Measurements from ENCODE around the gene MAD1L1.
"Not testable (repeated sequence)": the region's sequence is repeated elsewhere in the genome, so short reads cannot be mapped to it uniquely, and the experiment has no call there.

MAD1L1 gene

GRCh38 chr7:1819259-1819841 lies 413.4 kb downstream of the MAD1L1 start:
- no peak overlapping the region for H3K27ac ChIP-seq (ENCODE audit: low read depth, low read length)
- H3K9ac ChIP-seq (ENCODE audit: low read length) = no peak overlapping the region
- no peaks in the 10 kb centered on the region for H3K36me3 ChIP-seq (ENCODE audit: control insufficient read depth, insufficient read depth, low read length)
- H3K4me3 ChIP-seq (ENCODE audit: low read length) = no peak overlapping the region
- no peaks in the 10 kb centered on the region for H3K4me1 ChIP-seq (ENCODE audit: control insufficient read depth, insufficient read depth, low read length)
- no peaks in the 10 kb centered on the region for H3K27me3 ChIP-seq (ENCODE audit: control insufficient read depth, insufficient read depth, low read length)

DNA sequence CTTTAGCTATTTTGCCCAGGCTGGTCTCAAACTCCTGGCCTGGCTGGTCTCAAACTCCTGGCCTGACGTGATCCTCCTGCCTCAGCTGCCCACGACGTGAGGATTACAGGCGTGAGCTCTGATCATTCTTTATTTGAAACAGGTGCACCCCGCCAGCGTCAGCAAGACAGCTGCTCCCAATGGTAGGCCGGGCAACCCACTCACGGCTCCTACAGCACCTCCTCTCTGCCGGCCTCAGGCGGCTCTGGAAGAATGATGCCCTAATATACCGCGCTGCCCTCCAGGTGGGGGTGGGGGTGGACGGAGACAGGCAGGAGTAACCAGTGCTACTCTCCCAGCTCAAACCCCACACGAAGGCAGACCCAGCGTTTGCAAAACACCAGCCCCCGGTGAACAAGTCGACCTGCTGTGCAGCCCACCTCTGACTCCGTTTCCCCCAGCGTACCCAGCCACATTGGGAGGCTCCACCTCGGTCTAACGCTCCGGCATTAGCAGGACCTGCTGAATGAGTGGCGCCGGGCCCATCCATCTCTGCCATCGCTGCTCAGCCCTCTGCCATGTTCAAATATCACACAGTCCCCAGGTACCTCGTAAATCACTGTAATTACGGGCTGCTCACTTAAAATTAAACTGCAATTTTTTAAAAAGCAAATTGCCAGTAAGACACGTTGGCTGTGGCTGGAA lies 414.0 kb downstream of the MAD1L1 start:
- H3K27me3 ChIP-seq (ENCODE audit: control insufficient read depth, insufficient read depth, low read length) = no peaks in the 10 kb centered on the region
- no peak overlapping the region for H3K27ac ChIP-seq (ENCODE audit: low read depth, low read length)
- H3K4me3 ChIP-seq (ENCODE audit: low read length) = no peak overlapping the region
- H3K36me3 ChIP-seq (ENCODE audit: control insufficient read depth, insufficient read depth, low read length) = no peaks in the 10 kb centered on the region
- no peak overlapping the region for H3K9ac ChIP-seq (ENCODE audit: low read length)
- H3K4me1 ChIP-seq (ENCODE audit: control insufficient read depth, insufficient read depth, low read length) = no peaks in the 10 kb centered on the region

GRCh38 chr7:1817061-1817712 lies 415.6 kb downstream of the MAD1L1 start:
- Histone ChIP-seq H3K27me3 (ENCODE audit: control insufficient read depth, insufficient read depth, low read length) (no peaks in the 10 kb centered on the region), H3K36me3 (ENCODE audit: control insufficient read depth, insufficient read depth, low read length) (no peaks in the 10 kb centered on the region), H3K9ac (ENCODE audit: low read length) (no peak overlapping the region), H3K4me3 (ENCODE audit: low read length) (no peak overlapping the region), H3K27ac (ENCODE audit: low read depth, low read length) (no peak overlapping the region), H3K4me1 (ENCODE audit: control insufficient read depth, insufficient read depth, low read length) (no peaks in the 10 kb centered on the region)

- not testable (repeated sequence) for H3K36me3 ChIP-seq (ENCODE audit: control insufficient read depth, insufficient read depth, low read length); H3K4me1 ChIP-seq (ENCODE audit: control insufficient read depth, insufficient read depth, low read length); H3K27ac ChIP-seq (ENCODE audit: low read depth, low read length)
Observed at GRCh38 chr7:1816451-1816850, 416.3 kb downstream of the MAD1L1 start.

DNA sequence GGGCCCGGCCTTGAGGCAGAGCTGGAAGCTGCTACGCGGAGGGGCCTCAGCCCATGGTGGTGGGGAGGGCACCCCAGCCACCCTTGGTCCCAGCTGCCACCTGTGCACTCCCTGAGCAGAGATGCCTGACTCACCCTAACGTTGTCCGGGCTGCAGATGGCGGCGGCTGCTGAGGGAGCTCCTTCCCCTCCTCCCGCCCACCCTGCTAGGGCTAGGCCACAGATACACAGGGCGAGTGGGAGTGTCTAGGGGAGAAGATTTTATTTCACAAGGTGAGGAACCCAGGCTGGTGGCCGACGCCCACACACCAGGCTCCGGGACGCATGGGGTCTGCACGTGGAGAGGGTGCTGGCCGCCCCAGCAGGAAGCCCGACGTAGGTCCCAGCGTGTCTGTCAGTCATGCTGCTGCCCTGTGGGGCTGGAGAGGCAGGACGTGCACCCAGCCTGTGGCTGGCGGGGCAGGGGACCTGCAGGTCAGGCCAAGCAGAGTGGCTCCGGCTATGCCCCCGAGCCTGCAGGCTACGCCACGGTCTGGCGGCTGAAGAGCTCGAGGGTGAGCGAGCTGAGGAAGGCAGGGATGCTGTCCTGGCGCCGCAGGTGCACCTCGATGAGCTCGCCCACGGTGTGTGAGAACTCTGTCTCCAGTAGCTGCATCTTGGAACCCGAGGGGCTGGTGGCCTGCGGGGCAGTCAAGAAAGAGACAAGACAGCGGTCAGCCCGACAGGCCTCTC lies 417.0 kb downstream of the MAD1L1 start:
- not testable (repeated sequence) for H3K36me3 ChIP-seq (ENCODE audit: control insufficient read depth, insufficient read depth, low read length); H3K27me3 ChIP-seq (ENCODE audit: control insufficient read depth, insufficient read depth, low read length); H3K4me3 ChIP-seq (ENCODE audit: low read length); H3K9ac ChIP-seq (ENCODE audit: low read length); H3K4me1 ChIP-seq (ENCODE audit: control insufficient read depth, insufficient read depth, low read length); H3K27ac ChIP-seq (ENCODE audit: low read depth, low read length)

More at GRCh38 chr7:1816451-1816850, 416.3 kb downstream of the MAD1L1 start:
- H3K27me3 ChIP-seq (ENCODE audit: control insufficient read depth, insufficient read depth, low read length); H3K4me3 ChIP-seq (ENCODE audit: low read length); H3K9ac ChIP-seq (ENCODE audit: low read length): not testable (repeated sequence)

DNA sequence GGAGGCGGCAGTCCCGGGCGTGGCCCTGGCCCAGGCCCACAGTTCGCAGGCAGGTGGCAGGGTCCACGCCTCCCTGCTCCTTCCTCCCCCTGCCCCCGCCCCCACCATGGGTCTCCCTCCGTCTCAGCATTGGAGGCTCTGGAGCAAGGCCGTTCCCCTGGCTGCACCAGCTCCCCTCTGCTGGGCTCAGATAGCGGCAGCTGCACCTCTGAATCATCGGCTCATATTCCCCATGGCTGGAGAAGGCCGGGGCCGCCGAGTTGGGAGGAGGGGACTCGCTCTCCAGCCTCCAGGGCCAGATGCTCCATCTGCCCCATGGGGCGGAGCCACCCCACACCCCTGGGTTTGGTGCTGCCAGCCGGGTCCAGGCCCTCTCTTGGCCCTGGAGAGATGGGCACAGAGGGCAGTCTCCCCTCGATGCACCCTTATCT lies 417.7 kb downstream of the MAD1L1 start:
- H3K4me3 ChIP-seq (ENCODE audit: low read length) = no peak overlapping the region
- H3K4me1 ChIP-seq (ENCODE audit: control insufficient read depth, insufficient read depth, low read length) = peaks cover 5% of the 10 kb centered on the region
- H3K27ac ChIP-seq (ENCODE audit: low read depth, low read length) = no peak overlapping the region
- H3K36me3 ChIP-seq (ENCODE audit: control insufficient read depth, insufficient read depth, low read length) = no peaks in the 10 kb centered on the region
- H3K27me3 ChIP-seq (ENCODE audit: control insufficient read depth, insufficient read depth, low read length) = no peaks in the 10 kb centered on the region
- H3K9ac ChIP-seq (ENCODE audit: low read length) = no peak overlapping the region

DNA sequence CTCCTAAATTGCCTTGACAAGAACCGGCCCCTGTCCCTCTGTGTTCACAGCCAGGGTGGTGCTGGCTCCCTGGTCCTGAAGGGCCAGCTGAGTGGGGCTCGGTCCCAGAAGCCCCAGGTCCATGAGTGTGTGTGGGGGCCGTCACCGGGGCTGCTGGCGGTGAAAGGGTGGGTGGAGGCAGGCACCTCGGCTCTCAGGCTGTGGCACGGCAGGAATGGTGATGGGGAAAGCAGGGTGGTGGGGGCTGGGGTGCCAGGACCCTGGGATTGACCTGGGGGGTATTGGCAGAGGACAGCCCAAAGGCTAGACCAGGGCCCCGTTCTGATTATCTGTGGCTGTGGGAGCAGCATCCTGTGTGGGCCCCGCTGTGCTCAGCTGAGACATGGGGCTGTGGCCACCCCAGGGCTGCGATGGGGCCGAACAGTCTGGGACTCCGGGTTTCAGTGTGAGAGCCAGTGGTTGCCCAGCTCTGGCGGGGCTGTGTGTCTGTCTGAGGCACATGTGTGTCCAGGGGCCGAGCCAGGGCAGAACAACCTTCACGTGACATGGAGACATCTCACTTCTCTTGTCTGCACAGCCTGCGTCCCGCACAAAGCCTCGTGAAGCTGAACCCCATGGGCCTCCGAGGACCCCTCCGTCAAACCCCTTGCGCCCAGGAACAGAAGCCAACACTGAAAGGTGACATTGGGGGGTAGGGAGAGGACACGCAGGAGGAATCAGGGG lies 418.5 kb downstream of the MAD1L1 start:
- Histone ChIP-seq H3K4me1 (ENCODE audit: control insufficient read depth, insufficient read depth, low read length) (peaks cover 5% of the 10 kb centered on the region), H3K27ac (ENCODE audit: low read depth, low read length) (no peak overlapping the region), H3K36me3 (ENCODE audit: control insufficient read depth, insufficient read depth, low read length) (no peaks in the 10 kb centered on the region), H3K27me3 (ENCODE audit: control insufficient read depth, insufficient read depth, low read length) (no peaks in the 10 kb centered on the region), H3K4me3 (ENCODE audit: low read length) (no peak overlapping the region), H3K9ac (ENCODE audit: low read length) (no peak overlapping the region)

DNA sequence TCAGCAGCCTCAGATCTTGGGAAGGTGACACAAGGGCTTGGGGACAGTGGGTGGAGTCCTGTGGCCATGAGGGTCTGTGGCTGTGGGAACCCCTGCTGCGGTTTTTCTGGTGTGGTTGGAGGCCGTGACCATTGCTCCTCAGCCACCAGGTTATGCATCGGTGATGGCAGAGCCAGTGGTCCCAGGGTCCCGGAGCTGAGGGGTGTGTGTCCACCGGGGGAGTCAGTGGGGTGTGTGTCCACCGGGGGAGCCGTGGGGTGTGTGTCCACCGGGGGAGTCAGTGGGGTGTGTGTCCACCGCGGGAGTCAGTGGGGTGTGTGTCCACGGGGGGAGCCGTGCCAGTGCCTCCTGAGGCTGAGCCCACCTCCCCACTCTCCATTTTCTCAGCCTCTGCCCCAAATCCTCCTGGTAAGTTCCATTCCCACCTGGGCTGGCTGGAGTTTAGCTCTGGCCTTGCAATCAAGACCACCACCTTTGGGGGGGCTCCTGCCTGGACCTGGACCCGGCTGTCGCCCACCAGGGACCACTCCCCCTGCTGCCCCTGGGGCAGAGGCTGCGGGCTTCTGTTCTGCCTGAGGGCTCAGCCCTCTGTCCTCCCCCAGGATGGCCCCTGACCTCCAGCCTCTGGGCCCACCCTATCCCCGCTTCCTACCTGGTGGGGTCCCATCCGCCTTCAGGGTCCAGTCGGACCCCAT lies 419.2 kb downstream of the MAD1L1 start:
- no peaks in the 10 kb centered on the region for H3K27me3 ChIP-seq (ENCODE audit: control insufficient read depth, insufficient read depth, low read length)
- no peak overlapping the region for H3K4me3 ChIP-seq (ENCODE audit: low read length)
- no peak overlapping the region for H3K9ac ChIP-seq (ENCODE audit: low read length)
- H3K36me3 ChIP-seq (ENCODE audit: control insufficient read depth, insufficient read depth, low read length) = no peaks in the 10 kb centered on the region
- H3K27ac ChIP-seq (ENCODE audit: low read depth, low read length) = no peak overlapping the region
- H3K4me1 ChIP-seq (ENCODE audit: control insufficient read depth, insufficient read depth, low read length) = peaks cover 5% of the 10 kb centered on the region

- Histone ChIP-seq H3K27me3 (ENCODE audit: control insufficient read depth, insufficient read depth, low read length) (no peaks in the 10 kb centered on the region), H3K4me3 (ENCODE audit: low read length) (no peak overlapping the region), H3K27ac (ENCODE audit: low read depth, low read length) (no peak overlapping the region), H3K9ac (ENCODE audit: low read length) (no peak overlapping the region), H3K4me1 (ENCODE audit: control insufficient read depth, insufficient read depth, low read length) (peaks cover 5% of the 10 kb centered on the region), H3K36me3 (ENCODE audit: control insufficient read depth, insufficient read depth, low read length) (no peaks in the 10 kb centered on the region)
Observed at GRCh38 chr7:1812509-1813393, 420.0 kb downstream of the MAD1L1 start.

GRCh38 chr7:1811850-1812508 lies 420.8 kb downstream of the MAD1L1 start:
- Histone ChIP-seq H3K36me3 (ENCODE audit: control insufficient read depth, insufficient read depth, low read length) (no peaks in the 10 kb centered on the region), H3K9ac (ENCODE audit: low read length) (no peak overlapping the region), H3K27ac (ENCODE audit: low read depth, low read length) (no peak overlapping the region), H3K4me1 (ENCODE audit: control insufficient read depth, insufficient read depth, low read length) (peaks cover 5% of the 10 kb centered on the region), H3K4me3 (ENCODE audit: low read length) (no peak overlapping the region), H3K27me3 (ENCODE audit: control insufficient read depth, insufficient read depth, low read length) (no peaks in the 10 kb centered on the region)

Measured in rectal smooth muscle tissue (tissue), 1 donor.